Gastrocnemius medialis (tissue), 4 donors: ENCODE measurements around the gene ONECUT2.

ENCODE experiments used
- CTCF ChIP-seq, 5 experiments: fragments of 450-650 bp in 3 of 5; fragments of 200-600 bp in 2 of 5; sonication (generic) in 2 of 5; IDR thresholded peaks in 4 of 5; conservative IDR thresholded peaks in 1 of 5; 1 replicate in 4 of 5; 2 replicates in 1 of 5; pipeline ENCODE4 v1.5.1; 2016 to 2019; ENCODE audit warnings: antibody characterized with exemption in 5 of 5, mild to moderate bottlenecking in 3 of 5, moderate library complexity in 3 of 5
- POLR2A ChIP-seq, 2 donors: fragments of 450-650 bp; IDR thresholded peaks; one replicate each; pipeline ENCODE4 v1.6.1; 2017; ENCODE audit warnings: antibody characterized with exemption in 2 of 2, mild to moderate bottlenecking in 2 of 2, moderate library complexity in 2 of 2

GRCh38 chr18:57475408-57475807, 40.2 kb downstream of the ONECUT2 start:
- TF ChIP-seq CTCF (IDR thresholded peaks at IDR 0.05 in 4 of 5, conservative IDR thresholded peaks at IDR 0.05 in 1 of 5) (no peak), POLR2A (IDR thresholded peaks at IDR 0.05) (no peak)
